Ishikawa (cell line): ENCODE data around the gene RELCH.

Experiments
- CEBPB ChIP-seq: IDR thresholded peaks from 2 replicates; pipeline ENCODE4 v1.6.1; 2012
- CREB1 ChIP-seq: IDR thresholded peaks from 2 replicates; pipeline ENCODE4 v1.6.1; 2012; ENCODE audit warnings: low read depth
- EGR1 ChIP-seq: IDR thresholded peaks from 2 replicates; pipeline ENCODE4 v1.6.1; 2012
- EP300 ChIP-seq: IDR thresholded peaks from 2 replicates; pipeline ENCODE4 v1.6.1; 2012; ENCODE audit warnings: borderline replicate concordance
- FOXM1 ChIP-seq: IDR thresholded peaks from 2 replicates; pipeline ENCODE4 v1.6.1; 2012; ENCODE audit warnings: low read depth, borderline replicate concordance
- NFIC ChIP-seq: IDR thresholded peaks from 2 replicates; pipeline ENCODE4 v1.6.1; 2012
- RAD21 ChIP-seq: IDR thresholded peaks from 2 replicates; pipeline ENCODE4 v1.6.1; 2012; ENCODE audit warnings: low read depth
- REST ChIP-seq: IDR thresholded peaks from 2 replicates; pipeline ENCODE4 v1.6.1; 2012; ENCODE audit warnings: low read depth, mild to moderate bottlenecking
- TAF1 ChIP-seq: IDR thresholded peaks from 2 replicates; pipeline ENCODE4 v1.6.1; 2012; ENCODE audit warnings: low read depth, mild to moderate bottlenecking
- TCF12 ChIP-seq: IDR thresholded peaks from 2 replicates; pipeline ENCODE4 v1.6.1; 2012; ENCODE audit warnings: low read depth
- TEAD4 ChIP-seq: IDR thresholded peaks from 2 replicates; pipeline ENCODE4 v1.6.1; 2012
- USF1 ChIP-seq: IDR thresholded peaks from 2 replicates; pipeline ENCODE4 v1.6.1; 2012
- YY1 ChIP-seq: IDR thresholded peaks from 2 replicates; pipeline ENCODE4 v1.6.1; 2012; ENCODE audit warnings: low read depth
- ZBTB7A ChIP-seq: IDR thresholded peaks from 2 replicates; pipeline ENCODE4 v1.6.1; 2012; ENCODE audit warnings: low read depth
- TF ChIP-seq, protein P1 (sequence below): IDR thresholded peaks from 2 replicates; pipeline ENCODE4 v1.6.1; 2012

Gene RELCH

GRCh38 chr18:62331581-62332356 is 144.7 kb downstream of the RELCH start:
- TF ChIP-seq TAF1 (no peak), FOXM1 (no peak)

DNA sequence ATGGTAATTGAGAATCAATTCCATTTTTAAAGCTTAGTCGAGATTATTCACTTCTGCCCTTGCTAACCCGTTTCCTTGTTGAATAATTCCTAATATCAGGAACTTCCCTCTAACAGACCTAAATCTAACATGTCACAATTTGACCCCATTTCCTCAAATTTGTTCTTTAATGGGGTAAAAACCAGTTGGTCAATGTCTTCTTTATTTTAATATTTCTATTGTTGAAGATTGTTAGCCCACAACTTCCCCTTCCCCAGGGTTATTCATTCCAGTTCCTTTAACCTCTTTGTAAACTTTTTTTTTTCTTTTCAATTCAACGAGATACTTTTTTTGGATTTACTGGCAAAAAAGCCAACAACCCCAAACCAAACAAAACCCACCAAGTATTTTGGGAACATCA is 145.4 kb downstream of the RELCH start:
- no peak for TF ChIP-seq ZBTB7A
- TF ChIP-seq EP300, result no peak
- no peak for TF ChIP-seq USF1
- no peak for TF ChIP-seq TEAD4
- no peak for TF ChIP-seq TAF1
- TF ChIP-seq CEBPB, result no peak
- TF ChIP-seq CREB1, result no peak
- no peak for TF ChIP-seq EGR1
- no peak for TF ChIP-seq RAD21
- TF ChIP-seq, protein P1, sequence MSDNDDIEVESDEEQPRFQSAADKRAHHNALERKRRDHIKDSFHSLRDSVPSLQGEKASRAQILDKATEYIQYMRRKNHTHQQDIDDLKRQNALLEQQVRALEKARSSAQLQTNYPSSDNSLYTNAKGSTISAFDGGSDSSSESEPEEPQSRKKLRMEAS, result no peak
- TF ChIP-seq TCF12, result no peak
- TF ChIP-seq REST, result no peak
- TF ChIP-seq YY1, result no peak
- no peak for TF ChIP-seq NFIC
- TF ChIP-seq FOXM1, result no peak

DNA sequence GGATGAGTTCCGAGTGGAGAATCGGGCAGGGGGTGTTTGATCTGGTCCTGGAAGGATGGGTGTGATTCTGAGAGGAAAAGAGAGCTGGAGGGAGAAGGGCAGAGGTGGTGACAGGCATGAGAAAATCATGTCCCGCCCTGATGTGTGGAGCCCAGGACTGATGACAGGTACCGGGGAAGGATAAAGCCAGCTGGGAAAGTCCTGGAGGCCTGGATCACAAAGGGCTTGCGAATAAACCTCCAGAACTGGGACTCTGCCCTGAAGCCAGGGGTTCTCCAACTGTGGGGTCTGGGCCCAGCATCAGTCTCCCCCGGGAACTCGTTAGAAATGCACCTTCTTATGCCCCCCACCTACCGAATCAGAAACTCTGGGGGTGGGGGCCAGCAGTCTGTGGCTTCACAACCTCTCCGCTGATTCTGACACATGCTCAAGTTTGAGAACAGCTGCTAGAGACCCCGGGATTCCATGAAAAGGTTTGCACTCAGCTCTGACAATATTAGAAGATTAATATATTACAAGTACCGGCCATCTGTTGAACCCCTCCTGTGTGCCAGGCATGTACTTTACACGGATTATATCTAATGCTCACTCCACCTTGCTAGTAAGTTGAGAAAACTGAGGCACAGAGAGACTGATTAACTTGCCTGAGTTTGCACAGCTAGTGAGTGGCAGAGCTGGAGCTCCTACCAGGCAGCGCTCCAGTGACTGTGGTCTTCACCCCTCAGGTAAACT is 146.1 kb downstream of the RELCH start:
- TF ChIP-seq NFIC (no peak), YY1 (no peak), ZBTB7A (no peak), TCF12 (no peak), CREB1 (no peak), USF1 (no peak), CEBPB (no peak), RAD21 (no peak), REST (no peak), FOXM1 (no peak), TEAD4 (no peak), TAF1 (no peak)
- TF ChIP-seq, protein P1, result no peak

- TF ChIP-seq CEBPB (no peak), USF1 (no peak), RAD21 (no peak), TEAD4 (no peak), EGR1 (no peak), TCF12 (no peak), FOXM1 (no peak), EP300 (no peak), YY1 (no peak), ZBTB7A (no peak), TAF1 (no peak), NFIC (no peak), CREB1 (no peak), REST (no peak)
- TF ChIP-seq, protein P1, result no peak
Observed at GRCh38 chr18:62334120-62334519, 147.1 kb downstream of the RELCH start.
